LHCN-M2 (cell line): ENCODE measurements around the gene EEF1AKMT2. TPM values are rescaled to one million over a fixed set of nuclear protein-coding genes. Genes with fewer than 3 reads are reported as not detected.
"Not testable (repeated sequence)": the region's sequence is repeated elsewhere in the genome, so short reads cannot be mapped to it uniquely, and the experiment has no call there.

Source experiments
- DNase-seq: peaks from one replicate; pipeline ENCODE4 v3.0.0-alpha.2; 2012; ENCODE audit warnings: low read depth
- total RNA-seq: library from RNA; depleted of rRNA; stranded (reverse); fragments of >200 nt; gene quantifications from 2 replicates; pipeline ENCODE4 v1.2.3, GENCODE V29; 2014

The EEF1AKMT2 gene
- total RNA-seq, 1 experiment from 2014 or later = 27.6 TPM

DNA sequence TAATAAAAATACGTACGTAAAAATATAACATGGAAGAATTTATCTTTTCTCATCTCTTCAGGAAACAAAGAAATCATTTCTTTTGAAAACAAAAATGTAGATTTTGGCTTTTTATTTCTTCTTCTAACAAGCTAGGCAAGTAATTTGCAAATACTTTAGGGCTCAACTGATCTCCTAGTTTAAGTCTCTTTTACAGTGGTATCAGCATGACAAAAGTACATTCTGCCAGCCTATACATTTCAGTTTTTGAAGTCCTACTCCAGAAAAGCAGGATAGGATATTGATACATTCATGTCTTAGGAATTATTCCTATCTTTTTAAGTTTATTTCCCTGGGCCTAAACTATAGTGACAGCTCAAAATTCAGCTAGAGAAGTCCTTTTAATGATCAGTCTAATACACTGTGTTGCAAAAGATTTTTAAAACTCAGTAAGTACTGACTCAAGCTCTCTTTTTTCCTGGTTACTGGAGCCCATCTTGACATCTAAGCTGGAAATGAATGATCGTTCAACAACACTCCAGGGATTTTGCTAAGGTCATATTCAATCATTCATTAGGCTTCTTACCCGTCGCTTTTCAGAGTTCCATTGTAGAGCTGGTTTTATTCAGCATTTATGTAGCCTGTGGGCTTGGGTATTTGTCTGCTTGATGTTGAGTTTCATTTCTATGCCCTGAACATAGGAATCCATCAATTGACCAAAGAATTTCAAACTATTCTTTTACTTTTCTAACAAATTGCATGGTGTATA is 35.4 kb downstream of the EEF1AKMT2 start:
- no peak for DNase-seq

DNA sequence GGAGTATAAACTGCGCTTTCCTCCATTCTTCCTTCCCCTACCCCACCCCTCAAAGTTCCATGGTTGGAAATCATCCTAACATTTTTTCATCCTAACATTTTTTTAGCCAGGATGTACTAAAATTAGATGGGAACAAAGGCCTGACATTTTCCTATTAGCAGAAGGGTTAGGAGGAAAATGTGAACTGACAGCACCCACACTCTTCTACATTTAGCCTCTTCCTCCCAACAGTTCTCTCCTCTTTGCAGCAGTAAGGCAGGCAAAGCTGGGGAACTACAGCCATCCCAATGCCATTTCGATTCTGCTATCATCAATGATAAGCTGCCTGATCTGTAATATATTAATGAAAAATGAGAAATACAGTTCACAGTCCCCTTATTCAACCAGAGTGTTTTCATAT is 36.1 kb downstream of the EEF1AKMT2 start:
- DNase-seq = no peak

DNA sequence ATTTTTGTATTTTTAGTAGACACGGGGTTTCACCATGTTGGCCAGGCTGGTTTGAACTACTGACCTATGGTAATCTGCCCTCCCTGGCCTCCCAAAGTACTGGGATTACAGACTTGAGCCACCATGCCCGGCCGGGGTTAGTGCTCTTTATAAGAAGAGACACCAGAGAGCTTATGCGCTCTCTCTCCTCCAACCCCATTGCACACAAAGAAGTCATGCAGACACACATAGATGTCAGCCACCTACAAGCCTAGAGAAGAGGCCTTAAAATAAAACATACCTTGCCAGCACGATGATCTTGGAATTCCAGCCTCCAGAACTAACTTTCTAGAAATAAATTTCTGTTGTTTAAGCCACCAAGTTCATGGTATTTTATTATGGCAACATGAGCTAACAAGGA is 37.5 kb downstream of the EEF1AKMT2 start:
- no peak for DNase-seq

DNA sequence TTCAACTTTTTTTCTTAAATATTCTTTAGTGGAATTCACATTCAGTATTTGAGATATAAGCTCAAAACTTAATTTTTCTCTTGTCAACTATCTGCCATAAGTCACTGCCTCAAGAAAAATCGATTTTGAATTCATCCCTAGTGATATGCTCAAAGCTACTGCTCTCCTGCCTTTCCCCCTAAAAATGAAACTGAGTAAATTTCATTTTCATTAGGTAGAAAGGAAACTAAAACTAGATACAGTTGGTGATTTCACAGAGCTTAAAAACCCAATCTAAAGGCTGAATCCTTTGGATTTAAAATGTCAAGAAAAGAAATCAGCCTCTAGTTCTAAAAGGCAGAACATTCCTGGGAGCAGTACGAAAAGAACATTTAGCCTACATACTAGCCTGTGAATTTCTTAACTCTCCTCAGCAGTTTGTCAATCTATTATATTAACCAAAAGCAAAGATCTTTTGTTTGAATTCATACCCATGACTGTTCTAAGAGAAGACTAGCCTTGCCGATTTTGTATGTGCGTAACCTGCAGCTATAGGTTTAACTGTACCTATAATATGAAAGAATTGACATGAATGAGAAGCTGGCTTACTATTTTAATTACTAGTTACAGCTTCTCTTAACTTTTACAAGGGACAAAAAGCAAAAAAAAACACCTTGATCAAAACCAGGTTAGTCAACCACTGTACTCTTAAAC is 42.6 kb downstream of the EEF1AKMT2 start:
- no peak for DNase-seq

DNA sequence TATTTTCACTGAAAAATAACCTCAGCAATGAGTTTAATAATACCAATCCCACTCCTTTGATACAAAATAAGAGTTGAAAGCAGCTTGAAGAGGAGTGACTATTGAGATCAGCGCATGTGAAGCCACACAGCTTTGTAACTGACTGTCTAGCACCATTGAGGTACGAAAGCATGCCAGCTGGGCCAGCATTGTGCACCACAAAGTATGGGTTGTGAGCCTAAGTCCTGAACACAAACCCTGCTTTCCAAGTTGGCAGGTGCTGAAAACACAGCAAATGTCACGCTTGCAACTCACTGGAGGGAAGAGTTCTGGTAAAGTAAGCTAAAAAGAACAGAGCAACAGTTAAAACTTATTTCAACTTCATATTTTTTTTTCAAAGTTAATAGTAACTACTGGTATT is 43.5 kb downstream of the EEF1AKMT2 start:
- DNase-seq = no peak

DNA sequence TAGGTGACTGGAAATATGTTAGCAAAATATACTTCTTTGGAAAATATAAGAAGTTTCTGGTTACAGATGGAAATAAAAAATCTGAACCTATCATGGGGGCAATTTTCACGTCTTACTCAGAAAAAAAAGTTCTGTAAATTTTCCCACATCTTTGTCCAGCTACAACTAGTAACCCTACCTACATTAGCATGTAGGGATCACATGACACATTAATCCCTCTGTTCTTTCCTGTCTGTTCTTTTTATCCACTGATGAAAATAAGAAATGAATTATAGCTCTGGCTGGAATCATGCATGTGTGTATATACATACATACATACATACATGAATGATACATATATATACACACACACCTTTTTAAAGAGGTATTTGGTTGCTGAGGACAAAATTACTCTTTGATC is 43.9 kb downstream of the EEF1AKMT2 start:
- no peak for DNase-seq

DNA sequence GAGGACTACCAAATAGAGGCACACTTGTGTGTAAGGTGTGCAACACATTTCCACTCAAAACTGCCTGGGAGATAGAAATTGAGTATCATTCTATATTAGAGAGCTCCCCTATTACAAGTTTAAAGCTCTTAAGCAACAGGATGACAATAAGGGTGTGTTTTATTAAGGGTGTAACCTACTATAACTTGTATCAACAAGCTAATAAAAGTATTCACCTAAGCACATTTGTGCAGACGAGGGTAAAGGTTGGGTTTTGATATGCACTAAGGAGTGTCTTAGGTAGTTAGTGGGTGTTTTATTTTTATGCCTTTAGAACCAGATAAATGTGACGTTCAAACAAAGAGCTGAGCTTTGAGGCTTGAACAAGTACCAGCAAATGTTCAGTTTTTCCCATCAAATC is 44.7 kb downstream of the EEF1AKMT2 start:
- no peak for DNase-seq

DNA sequence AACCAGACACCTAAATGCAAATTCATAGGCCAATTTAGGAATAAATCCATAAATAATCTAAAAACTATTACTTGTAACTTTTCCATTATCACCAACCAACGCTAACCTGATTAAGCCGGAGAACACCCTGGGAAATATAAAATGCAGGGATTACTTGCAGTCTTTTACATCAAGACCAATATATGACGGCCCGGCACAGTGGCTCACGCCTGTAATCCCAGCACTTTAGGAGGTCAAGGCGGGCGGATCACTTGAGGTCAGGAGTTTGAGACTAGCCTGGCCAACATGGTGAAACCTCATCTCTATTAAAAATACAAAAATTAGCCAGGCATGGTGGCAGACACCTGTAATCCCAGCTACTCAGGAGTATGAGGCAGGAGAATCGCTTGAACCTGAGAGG is 45.2 kb downstream of the EEF1AKMT2 start:
- DNase-seq = not testable (repeated sequence)

DNA sequence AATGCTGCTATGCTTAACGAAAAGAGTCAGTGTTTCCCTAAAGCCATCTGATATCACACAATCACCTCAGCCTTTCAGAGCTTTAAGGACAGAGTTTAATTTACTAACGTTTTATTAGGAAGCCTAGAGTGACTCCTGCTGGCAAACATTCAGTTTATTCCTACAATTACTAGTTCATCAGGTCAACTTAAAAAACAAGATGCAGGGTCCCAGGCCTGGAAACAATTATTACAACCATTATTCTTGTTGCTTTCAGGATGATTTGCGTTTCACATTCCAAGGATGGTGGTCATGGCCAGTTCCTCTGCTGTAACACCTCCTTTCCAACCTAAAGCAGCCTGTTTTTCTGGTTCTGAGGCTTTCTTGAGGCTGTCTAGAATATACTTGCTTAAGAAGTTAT is 46.0 kb downstream of the EEF1AKMT2 start:
- peak; percentile 60 for DNase-seq

DNA sequence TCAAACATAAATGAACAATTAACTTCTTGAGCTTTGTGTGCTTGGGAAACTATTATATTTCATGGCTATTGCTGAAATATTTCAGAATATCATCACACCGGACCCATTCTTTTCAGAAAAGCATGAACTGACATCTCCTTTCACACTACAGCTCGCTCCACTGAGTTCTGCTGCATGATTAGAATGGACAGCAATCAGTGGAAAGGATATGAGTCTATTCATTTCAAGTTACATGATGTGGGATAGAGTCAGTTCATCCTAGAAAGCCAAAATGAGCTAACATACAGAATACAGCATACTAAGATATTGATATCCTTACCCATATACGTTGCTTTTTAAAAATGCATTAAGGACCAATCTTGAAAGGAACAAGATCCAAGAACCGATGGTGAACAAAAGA is 46.4 kb downstream of the EEF1AKMT2 start:
- DNase-seq = no peak

DNA sequence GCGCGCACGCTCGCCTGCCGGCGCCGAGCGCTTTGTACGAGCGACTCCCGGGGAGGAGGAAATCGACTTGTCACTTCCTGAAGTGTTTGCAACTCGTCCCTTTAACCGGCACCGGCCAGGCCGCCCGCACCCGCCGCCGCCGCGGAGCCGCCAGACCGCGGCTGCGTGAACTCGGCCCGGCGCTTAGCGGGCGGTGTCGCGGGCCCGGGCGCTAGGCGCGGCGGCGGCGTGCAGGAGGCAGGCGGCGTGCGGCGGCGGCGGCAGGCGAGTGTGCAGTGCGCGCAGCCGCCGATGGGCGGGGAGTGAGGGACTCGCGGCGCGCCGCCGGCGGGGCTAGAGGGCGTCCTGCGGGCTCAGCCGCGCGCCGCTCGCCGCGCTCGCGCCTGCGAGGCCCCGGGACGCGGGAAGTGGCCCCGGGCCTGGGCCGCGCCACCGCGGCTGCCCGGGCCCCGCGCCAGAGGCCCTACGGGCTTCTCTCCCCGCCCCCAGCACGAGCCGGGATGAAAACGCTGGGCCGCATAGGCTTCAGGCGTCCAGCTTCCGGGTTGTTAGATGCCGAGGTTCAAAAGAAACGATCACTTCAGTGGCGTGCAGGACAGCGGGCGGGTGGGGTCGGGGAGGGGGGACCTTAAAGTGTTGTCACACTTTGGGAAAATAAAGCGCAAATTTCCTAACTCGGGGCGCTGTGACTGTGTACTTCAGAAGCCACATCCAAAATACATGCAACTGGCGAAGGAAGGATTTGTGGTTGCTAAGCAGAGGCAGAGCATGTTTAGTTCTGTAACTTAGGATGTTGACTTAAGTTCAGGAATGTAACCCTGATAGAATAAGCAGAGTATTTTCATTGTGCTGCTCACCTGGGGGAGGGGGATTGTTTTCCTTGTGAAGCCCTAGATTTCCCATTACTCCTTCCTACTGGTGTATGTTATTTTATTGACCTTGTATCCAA is 47.3 kb downstream of the EEF1AKMT2 start, which contains the start of gene FAM53B:
FAM53B (minus strand) TSS at position 277 of the 949 bp plus-strand sequence. CDS start 37,665 bp downstream, outside the sequence.
- peak; percentile 74 for DNase-seq

DNA sequence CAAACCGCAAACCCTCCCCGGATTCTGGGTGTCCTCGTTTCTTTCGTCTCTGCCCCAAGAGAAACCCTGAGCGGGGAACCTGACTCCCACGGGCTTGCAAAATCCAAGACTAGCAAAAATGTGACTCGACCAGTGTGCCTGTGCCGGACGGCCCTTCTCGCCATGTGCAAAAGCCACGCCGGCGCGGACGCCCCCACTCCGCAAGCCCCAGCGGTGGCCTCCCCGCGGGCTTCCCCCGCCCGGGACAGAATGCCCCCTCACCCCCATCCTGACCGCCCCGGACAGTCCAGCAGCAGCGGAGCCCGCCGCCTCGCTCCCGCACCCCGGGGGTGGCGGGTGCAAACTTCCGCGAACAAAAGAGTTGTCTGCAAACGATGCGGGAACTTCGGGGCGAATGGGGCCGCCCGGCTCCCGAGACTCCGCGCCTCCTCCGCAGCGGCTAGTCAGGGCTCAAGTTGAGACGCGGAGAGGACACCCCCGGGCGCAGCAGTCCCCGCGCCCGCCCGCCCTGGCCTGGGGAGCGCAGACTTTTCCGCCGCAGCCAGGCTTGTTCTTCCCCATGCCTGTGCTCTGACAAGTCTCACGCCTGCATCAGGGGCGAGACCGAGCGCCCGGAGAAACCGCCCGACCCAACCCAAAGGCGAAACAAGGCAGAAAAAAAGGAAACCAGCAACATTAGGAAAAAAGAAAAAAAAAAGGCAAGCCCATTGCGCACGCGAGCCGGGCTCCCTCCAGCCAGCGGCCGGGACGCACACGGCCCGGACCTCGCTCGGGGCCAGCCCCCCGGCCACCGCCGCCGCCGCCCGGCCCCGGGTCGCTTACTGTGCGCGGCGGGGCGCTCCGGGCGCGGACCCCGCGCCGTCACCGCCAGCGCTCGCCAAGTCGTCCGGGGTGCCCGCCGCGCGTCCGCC is 48.2 kb downstream of the EEF1AKMT2 start:
- peak; percentile 31 for DNase-seq

DNA sequence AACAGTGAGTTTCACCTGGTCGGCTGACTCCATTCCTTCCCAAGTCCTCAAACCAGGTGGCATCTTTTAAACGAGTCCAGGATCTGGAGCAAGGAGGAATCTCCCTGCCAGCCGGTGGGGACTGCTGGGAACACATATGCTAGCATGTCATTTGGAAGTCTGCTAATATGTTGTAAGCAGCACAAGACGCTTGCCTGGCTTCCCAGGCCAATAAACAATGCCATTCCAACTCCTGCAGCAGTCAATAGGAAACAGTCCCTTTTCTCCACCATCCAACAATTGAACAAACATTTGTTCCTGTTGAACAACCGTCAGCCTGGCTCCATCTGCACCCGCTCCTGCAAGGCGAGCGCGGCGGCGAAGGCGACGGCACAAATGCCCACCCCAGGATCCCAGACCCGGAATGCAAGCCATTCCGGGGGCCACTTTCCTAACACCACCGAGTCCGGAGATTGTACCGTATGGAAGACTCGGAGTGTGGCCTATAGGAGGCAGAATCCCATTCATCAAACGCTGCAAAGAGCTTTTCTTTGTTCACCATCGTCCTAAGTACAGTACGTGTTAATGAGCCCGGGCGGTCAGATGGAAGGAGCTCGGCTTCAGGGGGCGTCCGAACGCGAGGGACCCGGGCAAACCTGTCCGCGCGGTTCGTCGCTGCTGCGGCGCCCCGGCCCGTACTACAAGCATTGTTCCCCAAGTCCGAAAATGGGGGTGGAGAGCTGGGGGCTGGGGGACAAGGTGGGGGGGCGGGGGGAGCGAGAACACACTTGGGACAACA is 49.1 kb downstream of the EEF1AKMT2 start:
- peak; percentile 51 for DNase-seq

DNA sequence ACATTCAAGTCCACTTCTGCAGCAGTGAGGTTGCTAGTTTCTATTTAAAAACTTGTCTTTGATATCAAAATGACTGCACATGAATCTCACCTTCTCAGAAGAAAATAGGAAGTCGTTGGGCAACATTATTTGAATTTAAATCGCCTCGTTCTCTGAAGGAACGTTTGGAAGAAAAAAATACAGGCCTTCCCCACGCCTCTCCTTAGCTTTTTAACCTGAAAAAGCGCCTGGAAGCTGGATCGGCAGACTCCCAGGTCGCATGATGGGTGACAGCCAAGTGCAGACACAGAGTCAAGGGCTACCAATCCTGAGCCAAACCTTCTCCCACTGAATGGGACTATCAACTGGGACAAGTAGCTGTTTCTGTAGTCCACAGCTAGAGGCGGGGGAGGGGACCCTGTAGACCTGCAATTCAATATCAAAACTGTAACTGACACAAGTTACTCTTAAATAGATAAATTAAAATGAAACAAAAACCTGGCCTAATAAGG is 49.7 kb downstream of the EEF1AKMT2 start:
- no peak for DNase-seq

DNA sequence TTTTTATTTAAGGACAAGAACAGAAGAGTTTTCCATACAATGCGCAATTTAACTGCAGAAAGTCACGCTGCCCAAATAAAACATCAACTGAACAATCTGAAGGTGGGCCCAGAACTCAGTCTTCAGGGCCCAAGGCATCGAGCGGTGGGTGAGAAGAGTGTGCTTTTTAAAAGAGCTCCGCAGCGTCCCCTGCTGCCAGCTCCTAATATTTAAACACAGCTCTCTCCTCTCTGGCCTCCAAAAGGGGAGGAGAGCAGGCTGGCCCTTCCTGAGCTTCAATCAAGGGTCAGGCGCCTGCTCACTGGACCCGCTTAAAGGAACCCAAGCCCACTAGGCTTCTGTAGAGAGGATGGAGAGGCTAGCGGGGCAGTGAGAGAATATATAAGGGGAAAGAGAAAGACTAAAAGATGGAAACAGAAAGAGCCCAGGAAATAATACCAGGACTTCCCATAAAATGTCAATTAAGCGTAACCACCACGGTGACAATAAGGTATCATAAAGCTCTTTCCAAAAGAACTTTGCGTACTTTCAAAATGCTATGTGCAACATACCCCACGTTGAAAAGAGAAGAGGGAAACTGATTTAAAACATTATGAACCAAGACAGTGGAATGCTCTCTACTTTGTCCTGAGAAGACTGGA is 50.3 kb downstream of the EEF1AKMT2 start:
- DNase-seq = peak; percentile 83

DNA sequence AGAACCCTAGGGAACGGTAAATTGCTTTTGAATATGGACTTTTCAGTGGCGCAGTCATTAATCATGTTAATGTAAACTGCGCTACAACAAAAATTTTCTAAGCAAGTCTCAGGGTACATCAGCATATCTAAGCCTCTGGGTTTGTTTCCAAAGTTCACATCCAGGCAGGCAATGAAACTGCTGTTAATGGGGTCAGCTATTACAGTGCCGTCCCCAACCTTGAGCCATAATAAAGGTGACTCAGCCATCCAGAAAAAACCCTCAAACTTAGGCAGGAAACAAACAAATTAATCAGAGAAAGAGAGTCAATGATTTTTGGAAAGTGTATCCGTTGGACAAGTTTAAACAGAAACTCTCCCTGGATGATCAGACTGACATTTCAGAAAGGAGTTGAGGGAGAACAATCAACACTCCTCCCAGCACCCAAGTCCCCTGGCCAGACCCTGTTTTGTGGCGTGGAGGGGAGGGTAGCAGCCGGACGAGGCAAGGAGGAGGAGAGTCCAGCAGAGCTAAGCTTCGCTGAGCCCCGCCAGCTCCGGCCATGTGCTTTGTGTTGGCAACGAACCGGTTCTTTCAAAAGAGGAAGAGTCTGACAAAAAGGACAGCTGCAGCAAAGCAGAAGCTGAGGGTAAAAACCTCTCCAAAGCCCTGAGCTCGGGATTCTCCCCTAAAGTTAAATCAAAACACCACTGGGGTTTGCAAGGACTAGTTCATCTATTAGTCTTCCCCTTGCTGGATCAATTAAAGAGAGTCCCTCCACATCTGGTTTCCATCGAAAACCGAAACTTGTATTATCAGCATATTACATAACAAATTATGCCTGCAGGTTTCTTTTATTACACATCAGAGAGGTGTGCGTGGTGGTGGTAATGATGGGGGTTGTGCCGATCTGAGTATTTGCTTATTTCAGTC is 51.1 kb downstream of the EEF1AKMT2 start:
- peak; percentile 66 for DNase-seq

DNA sequence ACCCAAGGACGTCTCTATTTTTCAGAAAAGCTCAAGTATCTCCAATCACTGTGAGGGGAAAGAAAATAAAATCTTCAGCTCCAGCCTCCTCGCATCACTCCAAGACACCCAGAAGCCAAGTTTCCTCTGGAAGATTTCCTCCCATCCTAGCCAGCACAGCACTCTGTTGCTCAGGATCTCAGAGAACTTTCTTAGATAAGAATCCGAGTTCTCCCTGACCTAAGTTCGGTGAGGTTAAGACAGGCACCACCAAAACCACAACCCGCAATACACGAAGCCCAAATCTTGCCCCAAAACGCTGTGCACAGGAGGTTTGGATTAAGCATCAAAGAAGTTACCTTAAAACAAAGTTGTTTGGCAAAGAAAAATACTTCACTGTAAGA is 51.7 kb downstream of the EEF1AKMT2 start:
- no peak for DNase-seq
